Neuron (in vitro differentiated cells): Measurements from ENCODE around the gene DNAJB7.
A peak's percentile ranks its signal among the peaks of the same experiment; 100 is the strongest.
"Not testable (repeated sequence)": the region's sequence is repeated elsewhere in the genome, so short reads cannot be mapped to it uniquely, and the experiment has no call there.

Experiments
- H2AFZ ChIP-seq: one replicate; pipeline ENCODE4 v1.6.1; 2013; ENCODE audit warnings: low read depth, mild to moderate bottlenecking, inconsistent platforms, low read length, moderate library complexity
- H3K27me3 ChIP-seq: one replicate; pipeline ENCODE4 v1.6.1; 2013; ENCODE audit warnings: low read length; ENCODE audit not compliant: insufficient read depth
- H3K36me3 ChIP-seq: one replicate; pipeline ENCODE4 v1.6.1; 2013; ENCODE audit warnings: low read length; ENCODE audit not compliant: insufficient read depth
- H3K4me1 ChIP-seq: one replicate; pipeline ENCODE4 v1.6.1; 2013; ENCODE audit warnings: low read length; ENCODE audit not compliant: insufficient read depth
- H3K4me3 ChIP-seq: 2 replicates; pipeline ENCODE4 v1.5.1; 2013; ENCODE audit warnings: mild to moderate bottlenecking, low read length, moderate library complexity
- H3K9me3 ChIP-seq: one replicate; pipeline ENCODE4 v1.6.1; 2013; ENCODE audit warnings: low read length

The DNAJB7 gene

GRCh38 chr22:40862537-40862936, 624 bp upstream of the DNAJB7 start:
- H3K4me1 ChIP-seq, result peaks cover 8% of the 10 kb centered on the region
- no peak overlapping the region for H3K4me3 ChIP-seq
- no peaks in the 10 kb centered on the region for H3K27me3 ChIP-seq
- no peaks in the 10 kb centered on the region for H3K9me3 ChIP-seq
- no peak overlapping the region for H2AFZ ChIP-seq
- peaks cover 24% of the 10 kb centered on the region for H3K36me3 ChIP-seq

GRCh38 chr22:40857309-40857855, 4.5 kb downstream of the DNAJB7 start:
- Histone ChIP-seq H2AFZ (peak overlapping the region; percentile 69), H3K4me1 (peaks cover 32% of the 10 kb centered on the region), H3K36me3 (peaks cover 24% of the 10 kb centered on the region), H3K27me3 (no peaks in the 10 kb centered on the region), H3K4me3 (peak overlapping the region; percentile 98), H3K9me3 (no peaks in the 10 kb centered on the region)

DNA sequence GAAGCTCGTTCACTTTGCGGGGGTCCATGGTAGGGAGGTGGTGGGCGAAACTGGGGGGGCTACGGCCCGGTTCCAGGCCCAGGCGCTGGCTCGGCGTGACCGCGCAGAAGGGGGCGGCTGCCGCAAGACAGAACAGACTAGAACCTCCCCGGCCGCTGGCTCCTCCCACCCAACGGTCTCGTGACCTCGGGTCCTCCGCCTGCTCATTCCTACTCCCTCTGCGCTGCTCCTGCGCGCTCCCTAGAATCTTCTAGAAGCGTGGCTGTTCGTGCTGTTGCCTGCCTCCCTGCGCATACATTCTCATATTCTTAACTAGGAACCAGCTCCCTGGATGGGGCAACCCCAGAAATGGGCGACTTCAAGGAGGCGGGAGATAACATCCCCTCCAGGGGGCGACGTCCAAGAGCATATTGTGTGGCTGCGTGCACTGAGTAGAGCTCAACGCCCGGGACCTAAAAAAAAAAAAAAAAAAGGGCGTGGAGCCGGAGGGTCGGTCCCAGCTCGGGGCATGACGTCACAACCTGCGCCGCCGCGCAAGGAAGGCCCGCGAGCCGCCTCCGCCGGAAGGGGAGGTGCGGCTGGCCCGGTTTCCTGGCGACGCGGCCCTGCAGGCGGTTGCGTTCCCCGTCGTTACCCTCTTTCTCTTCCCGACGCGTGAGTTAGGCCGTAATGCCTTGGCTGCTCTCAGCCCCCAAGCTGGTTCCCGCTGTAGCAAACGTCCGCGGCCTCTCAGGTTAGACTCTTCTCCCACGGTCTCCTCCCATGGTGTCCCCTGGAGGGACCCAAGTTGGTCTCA, 5.2 kb downstream of the DNAJB7 start, which contains the start of the genes ST13 and XPNPEP3:
TSS of gene ST13 (minus strand) at position 127 of the 796 bp plus-strand sequence. CDS start at position 28, 99 bp downstream.
TSS of gene XPNPEP3 (plus strand) at position 636 of the 796 bp plus-strand sequence. CDS start at position 670, 34 bp downstream.
- peaks cover 18% of the 10 kb centered on the region for H3K36me3 ChIP-seq
- H3K4me1 ChIP-seq, result peaks cover 32% of the 10 kb centered on the region
- peak within 1 kb of the TSS; percentile 71 for H2AFZ ChIP-seq
- H3K4me3 ChIP-seq, result peak within 1 kb of the TSS; percentile 98
- no peaks in the 10 kb centered on the region for H3K27me3 ChIP-seq
- H3K9me3 ChIP-seq, result no peaks in the 10 kb centered on the region

DNA sequence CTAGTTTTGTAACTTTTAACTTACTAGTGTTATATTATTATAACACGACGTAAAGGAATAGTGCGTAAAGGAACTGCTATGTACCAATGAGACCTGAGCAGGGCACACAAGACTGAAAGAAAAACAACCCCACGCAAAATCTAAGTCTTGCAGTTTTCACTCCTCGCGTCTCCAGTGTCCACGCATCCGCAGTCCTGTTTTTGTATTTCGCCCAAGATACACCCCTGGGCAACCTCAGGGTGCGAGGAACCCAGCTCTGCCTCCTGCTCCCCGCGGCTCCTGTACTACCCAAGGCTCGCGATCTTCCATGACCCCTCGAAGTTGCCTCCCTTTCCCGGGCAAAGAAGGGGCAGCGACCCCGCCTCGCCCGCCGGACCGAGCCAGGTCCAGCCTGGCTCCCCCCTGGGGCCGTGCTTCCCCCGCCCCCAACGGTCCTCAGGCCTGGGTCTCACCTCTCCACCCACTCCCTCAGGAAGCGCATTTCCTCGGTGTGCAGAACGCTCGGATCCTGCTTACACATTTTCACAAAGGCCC, 5.9 kb downstream of the DNAJB7 start:
- Histone ChIP-seq H3K27me3 (no peaks in the 10 kb centered on the region), H3K9me3 (no peaks in the 10 kb centered on the region), H2AFZ (peak overlapping the region; percentile 71), H3K4me3 (peak overlapping the region; percentile 98), H3K4me1 (peaks cover 32% of the 10 kb centered on the region), H3K36me3 (peaks cover 16% of the 10 kb centered on the region)

GRCh38 chr22:40855071-40855978, 6.6 kb downstream of the DNAJB7 start:
- Histone ChIP-seq H3K9me3 (no peaks in the 10 kb centered on the region), H3K27me3 (no peaks in the 10 kb centered on the region), H3K4me1 (peaks cover 32% of the 10 kb centered on the region), H3K36me3 (peaks cover 16% of the 10 kb centered on the region), H2AFZ (no peak overlapping the region), H3K4me3 (peak overlapping the region; percentile 98)

GRCh38 chr22:40853961-40854360, 8.0 kb downstream of the DNAJB7 start:
- peaks cover 30% of the 10 kb centered on the region for H3K36me3 ChIP-seq
- no peaks in the 10 kb centered on the region for H3K9me3 ChIP-seq
- H3K4me1 ChIP-seq, result peaks cover 32% of the 10 kb centered on the region
- no peaks in the 10 kb centered on the region for H3K27me3 ChIP-seq
- H3K4me3 ChIP-seq, result peak overlapping the region; percentile 5
- no peak overlapping the region for H2AFZ ChIP-seq

- peaks cover 36% of the 10 kb centered on the region for H3K36me3 ChIP-seq
- H3K27me3 ChIP-seq, result no peaks in the 10 kb centered on the region
- peak overlapping the region; percentile 5 for H3K4me3 ChIP-seq
- peaks cover 32% of the 10 kb centered on the region for H3K4me1 ChIP-seq
- no peaks in the 10 kb centered on the region for H3K9me3 ChIP-seq
- no peak overlapping the region for H2AFZ ChIP-seq
Observed at GRCh38 chr22:40853333-40853732, 8.6 kb downstream of the DNAJB7 start.

DNA sequence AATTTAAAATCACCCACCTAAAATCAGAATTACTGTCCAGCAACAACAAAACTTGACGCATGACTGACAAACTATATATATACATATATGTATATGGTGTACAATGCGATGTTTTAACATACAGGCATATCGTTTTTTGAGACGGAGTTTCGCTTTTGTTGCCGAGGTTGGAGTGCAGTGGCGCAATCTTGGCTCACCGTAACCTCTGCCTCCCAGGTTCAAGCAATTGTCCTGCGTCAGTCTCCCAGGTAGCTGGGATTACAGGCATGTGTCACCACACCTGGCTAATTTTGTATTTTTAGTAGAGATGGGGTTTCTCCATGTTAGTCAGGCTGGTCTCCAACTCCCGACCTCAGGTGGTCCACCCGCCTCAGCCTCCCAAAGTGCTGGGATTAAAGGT, 16.1 kb downstream of the DNAJB7 start:
- not testable (repeated sequence) for H3K27me3 ChIP-seq, H3K9me3 ChIP-seq, H2AFZ ChIP-seq, H3K4me1 ChIP-seq, H3K4me3 ChIP-seq
- peaks cover 96% of the 10 kb centered on the region for H3K36me3 ChIP-seq

DNA sequence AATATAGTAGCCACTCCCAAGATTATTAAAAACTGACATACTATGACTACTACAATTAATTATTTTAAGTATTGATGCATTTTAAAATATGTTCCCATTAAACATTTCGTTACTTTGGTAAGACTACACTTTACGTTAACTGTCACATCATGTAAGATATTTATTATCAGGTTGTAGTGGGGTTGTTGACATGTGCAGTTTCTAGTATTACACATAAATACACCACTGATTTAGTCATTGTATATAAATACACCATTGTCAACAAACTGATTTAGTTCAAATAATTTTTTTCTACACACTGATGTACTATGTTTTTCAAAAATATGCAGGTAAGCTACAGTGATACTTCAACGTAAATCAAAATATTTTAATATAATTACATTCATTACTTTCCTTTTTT, 17.0 kb downstream of the DNAJB7 start:
- Histone ChIP-seq H3K4me1 (no peaks in the 10 kb centered on the region), H3K36me3 (peaks cover 96% of the 10 kb centered on the region)

GRCh38 chr22:40838486-40838885, 23.4 kb downstream of the DNAJB7 start:
- Histone ChIP-seq H3K27me3 (no peaks in the 10 kb centered on the region), H2AFZ (no peak overlapping the region), H3K9me3 (no peaks in the 10 kb centered on the region), H3K4me1 (no peaks in the 10 kb centered on the region), H3K36me3 (peaks cover 88% of the 10 kb centered on the region), H3K4me3 (no peak overlapping the region)

More for the DNA sequence above, 17.0 kb downstream of the DNAJB7 start:
- Histone ChIP-seq H3K9me3 (no peaks in the 10 kb centered on the region), H3K4me3 (no peak overlapping the region), H2AFZ (no peak overlapping the region), H3K27me3 (no peaks in the 10 kb centered on the region)

DNA sequence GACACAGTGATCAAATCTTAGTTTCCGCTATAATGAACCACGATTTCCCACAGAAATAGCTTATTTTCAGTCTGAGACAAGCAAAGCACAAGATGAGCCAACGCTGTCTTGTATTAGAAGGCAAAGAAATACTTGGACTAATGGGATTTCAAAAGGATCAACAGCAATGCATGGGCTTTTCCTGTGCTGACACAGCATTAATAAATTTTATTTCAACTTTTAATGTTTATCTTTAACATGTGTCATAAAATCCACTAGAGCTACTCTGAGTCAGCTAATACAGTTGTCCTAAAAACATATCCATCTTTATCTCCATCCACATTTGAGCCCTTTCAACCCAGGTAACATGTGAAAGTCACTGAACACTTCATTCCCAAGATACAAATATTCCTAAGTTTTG, 27.3 kb downstream of the DNAJB7 start:
- Histone ChIP-seq H3K4me1 (no peaks in the 10 kb centered on the region), H3K9me3 (no peaks in the 10 kb centered on the region), H3K36me3 (peaks cover 84% of the 10 kb centered on the region), H3K27me3 (no peaks in the 10 kb centered on the region), H3K4me3 (no peak overlapping the region), H2AFZ (no peak overlapping the region)

DNA sequence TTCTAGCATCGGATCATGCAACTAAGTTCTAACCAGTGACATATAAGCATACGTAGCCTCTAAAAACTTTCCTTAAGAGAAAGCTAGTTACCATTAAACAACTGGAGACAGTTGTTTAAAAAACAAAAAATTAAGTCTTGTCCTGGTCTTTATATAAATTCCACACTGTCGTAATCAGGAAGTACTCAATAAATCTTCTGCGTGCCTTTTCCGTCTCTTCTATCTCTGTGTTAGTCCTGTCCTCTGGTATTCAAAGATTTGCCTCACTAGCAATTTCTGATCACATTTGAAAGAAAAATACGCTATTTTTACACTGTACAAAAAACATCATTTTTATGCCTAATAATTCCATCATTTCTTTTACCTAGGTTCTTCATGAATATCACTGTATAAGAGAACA, 32.8 kb downstream of the DNAJB7 start:
- Histone ChIP-seq H3K36me3 (peaks cover 69% of the 10 kb centered on the region), H2AFZ (no peak overlapping the region), H3K4me1 (no peaks in the 10 kb centered on the region), H3K27me3 (no peaks in the 10 kb centered on the region), H3K9me3 (no peaks in the 10 kb centered on the region), H3K4me3 (no peak overlapping the region)
